MM.1S (cell line): ENCODE measurements around the gene FCHSD1.

Source experiments
- DNase-seq: peaks from one replicate; pipeline ENCODE4 v3.0.0-alpha.2; 2015
- H2AFZ ChIP-seq: fragments of 300-600 bp; sonication (generic); 2 replicates; pipeline ENCODE4 v1.6.0; 2016; ENCODE audit warnings: antibody characterized with exemption, low read length
- H3F3A ChIP-seq: fragments of 300-600 bp; sonication (generic); 2 replicates; pipeline ENCODE4 v1.6.1; 2016; ENCODE audit warnings: mild to moderate bottlenecking, antibody characterized with exemption, low read length, moderate library complexity, mixed read lengths; ENCODE audit not compliant: insufficient read depth
- H3K27ac ChIP-seq: fragments of 300-600 bp; sonication (generic); 2 replicates; pipeline ENCODE4 v1.5.1; 2016; ENCODE audit warnings: mild to moderate bottlenecking, low read length
- H3K27me3 ChIP-seq: fragments of 300-600 bp; sonication (generic); replicated peaks from 2 replicates; pipeline ENCODE4 v1.6.0; 2016; ENCODE audit warnings: low read length; ENCODE audit not compliant: insufficient read depth
- H3K36me3 ChIP-seq: fragments of 300-600 bp; sonication (generic); replicated peaks from 2 replicates; pipeline ENCODE4 v1.6.1; 2016; ENCODE audit warnings: mild to moderate bottlenecking, low read length, mixed read lengths; ENCODE audit not compliant: insufficient read depth
- H3K4me1 ChIP-seq: fragments of 300-600 bp; sonication (generic); 2 replicates; pipeline ENCODE4 v1.6.1; 2016; ENCODE audit warnings: low read length, mixed read lengths
- H3K4me2 ChIP-seq: fragments of 300-600 bp; sonication (generic); 2 replicates; pipeline ENCODE4 v1.6.0; 2016; ENCODE audit warnings: low read depth, low read length
- H3K4me3 ChIP-seq: fragments of 300-600 bp; sonication (generic); 2 replicates; pipeline ENCODE4 v1.5.1; 2016; ENCODE audit warnings: low read length, mixed read lengths
- H3K79me2 ChIP-seq: fragments of 300-600 bp; sonication (generic); 2 replicates; pipeline ENCODE4 v1.6.1; 2016; ENCODE audit warnings: mixed run types, low read length, mixed read lengths
- H3K9ac ChIP-seq: fragments of 300-600 bp; sonication (generic); 2 replicates; pipeline ENCODE4 v1.6.1; 2016; ENCODE audit warnings: low read length, mixed read lengths
- H3K9me2 ChIP-seq: fragments of 300-600 bp; sonication (generic); replicated peaks from 2 replicates; pipeline ENCODE4 v1.6.1; 2016; ENCODE audit warnings: mild to moderate bottlenecking, low read length, mixed read lengths; ENCODE audit not compliant: insufficient read depth
- H3K9me3 ChIP-seq: fragments of 300-600 bp; sonication (generic); replicated peaks from 2 replicates; pipeline ENCODE4 v1.6.1; 2016; ENCODE audit warnings: mild to moderate bottlenecking, low read length, mixed read lengths; ENCODE audit not compliant: insufficient read depth
- H4K20me1 ChIP-seq: fragments of 300-600 bp; sonication (generic); 2 replicates; pipeline ENCODE4 v1.6.1; 2016; ENCODE audit warnings: mild to moderate bottlenecking, low read length, moderate library complexity, mixed read lengths; ENCODE audit not compliant: insufficient read depth
- EZH2 ChIP-seq: fragments of 300-600 bp; sonication (generic); optimal IDR thresholded peaks from 2 replicates; pipeline ENCODE3; 2017; ENCODE audit warnings: low read depth, mild to moderate bottlenecking, antibody characterized with exemption, low read length, mixed read lengths
- EZH2phosphoT487 ChIP-seq: fragments of 300-600 bp; sonication (generic); IDR thresholded peaks from 2 replicates; pipeline ENCODE4 v1.6.1; 2018; ENCODE audit warnings: antibody characterized with exemption, low read length
- TF ChIP-seq, protein P1 (sequence below): fragments of 300-600 bp; sonication (generic); IDR thresholded peaks from 2 replicates; pipeline ENCODE4 v1.5.1; 2016; ENCODE audit warnings: antibody characterized with exemption, low read length, mixed read lengths

Gene FCHSD1

DNA sequence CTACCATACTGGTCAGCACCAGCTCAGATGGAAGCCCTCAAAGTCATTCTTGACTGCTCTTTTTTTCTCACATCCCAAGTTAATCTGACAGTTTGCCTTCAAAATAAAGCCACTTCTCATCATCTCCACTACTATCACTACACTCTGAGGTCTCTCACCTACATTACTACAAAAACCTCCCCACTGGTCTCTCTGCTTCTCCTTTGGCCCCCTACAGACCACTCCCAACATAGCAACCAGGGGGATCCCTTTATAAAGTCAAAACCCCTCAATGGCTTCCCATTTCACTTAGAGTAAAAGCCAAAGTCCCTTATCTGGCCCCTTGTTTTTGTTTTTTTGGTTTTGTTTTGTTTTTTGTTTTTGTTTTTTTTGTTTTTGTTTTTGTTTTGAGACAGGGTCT is 26.2 kb upstream of the FCHSD1 start:
- no peaks in the 10 kb centered on the region for H3K36me3 ChIP-seq
- H3K4me1 ChIP-seq, result no peaks in the 10 kb centered on the region
- DNase-seq, result no peak
- no peaks in the 10 kb centered on the region for H3K9me2 ChIP-seq
- H3K4me2 ChIP-seq, result no peak overlapping the region
- H3F3A ChIP-seq, result no peaks in the 10 kb centered on the region
- TF ChIP-seq, protein P1, sequence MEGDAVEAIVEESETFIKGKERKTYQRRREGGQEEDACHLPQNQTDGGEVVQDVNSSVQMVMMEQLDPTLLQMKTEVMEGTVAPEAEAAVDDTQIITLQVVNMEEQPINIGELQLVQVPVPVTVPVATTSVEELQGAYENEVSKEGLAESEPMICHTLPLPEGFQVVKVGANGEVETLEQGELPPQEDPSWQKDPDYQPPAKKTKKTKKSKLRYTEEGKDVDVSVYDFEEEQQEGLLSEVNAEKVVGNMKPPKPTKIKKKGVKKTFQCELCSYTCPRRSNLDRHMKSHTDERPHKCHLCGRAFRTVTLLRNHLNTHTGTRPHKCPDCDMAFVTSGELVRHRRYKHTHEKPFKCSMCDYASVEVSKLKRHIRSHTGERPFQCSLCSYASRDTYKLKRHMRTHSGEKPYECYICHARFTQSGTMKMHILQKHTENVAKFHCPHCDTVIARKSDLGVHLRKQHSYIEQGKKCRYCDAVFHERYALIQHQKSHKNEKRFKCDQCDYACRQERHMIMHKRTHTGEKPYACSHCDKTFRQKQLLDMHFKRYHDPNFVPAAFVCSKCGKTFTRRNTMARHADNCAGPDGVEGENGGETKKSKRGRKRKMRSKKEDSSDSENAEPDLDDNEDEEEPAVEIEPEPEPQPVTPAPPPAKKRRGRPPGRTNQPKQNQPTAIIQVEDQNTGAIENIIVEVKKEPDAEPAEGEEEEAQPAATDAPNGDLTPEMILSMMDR, result peak; percentile 17; the same call in 1 of the 2 replicates
- TF ChIP-seq EZH2, result no peak
- H3K27ac ChIP-seq, result no peak overlapping the region
- no peak overlapping the region for H3K4me3 ChIP-seq
- H3K79me2 ChIP-seq, result no peaks in the 10 kb centered on the region
- no peak overlapping the region for H3K9ac ChIP-seq
- no peak overlapping the region for H2AFZ ChIP-seq
- H4K20me1 ChIP-seq, result no peaks in the 10 kb centered on the region
- H3K9me3 ChIP-seq, result no peaks in the 10 kb centered on the region
- H3K27me3 ChIP-seq, result peaks cover 9% of the 10 kb centered on the region; the same call in 1 of the 2 replicates

DNA sequence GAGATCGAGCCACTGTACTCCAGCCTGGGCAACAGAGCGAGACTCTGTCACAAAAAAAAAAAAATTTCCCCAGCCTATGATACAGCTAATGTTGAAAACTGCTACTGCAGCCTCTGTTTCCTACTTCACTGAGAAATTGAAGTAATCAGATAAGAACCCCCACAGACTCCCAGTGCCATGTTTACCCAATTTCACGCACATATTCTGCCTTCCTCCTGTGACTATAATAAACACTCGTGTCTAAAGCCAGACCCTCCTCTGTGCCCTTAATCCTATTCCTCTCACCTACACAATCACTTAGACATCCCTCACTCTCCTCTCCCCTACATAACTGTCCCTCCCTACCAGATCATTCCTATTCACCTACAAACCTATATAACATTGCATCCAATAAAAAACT is 24.5 kb upstream of the FCHSD1 start:
- H3K9ac ChIP-seq, result no peak overlapping the region
- H3K79me2 ChIP-seq, result no peaks in the 10 kb centered on the region
- H3K4me3 ChIP-seq, result no peak overlapping the region
- H3K27me3 ChIP-seq, result no peaks in the 10 kb centered on the region; the same call in 1 of the 2 replicates
- H3K4me1 ChIP-seq, result no peaks in the 10 kb centered on the region
- no peaks in the 10 kb centered on the region for H3K36me3 ChIP-seq
- H3K9me2 ChIP-seq, result no peaks in the 10 kb centered on the region
- TF ChIP-seq, protein P1, result no peak
- no peak for TF ChIP-seq EZH2
- TF ChIP-seq EZH2phosphoT487, result no peak
- H3K27ac ChIP-seq, result no peak overlapping the region
- H2AFZ ChIP-seq, result no peak overlapping the region
- DNase-seq, result no peak
- H4K20me1 ChIP-seq, result no peaks in the 10 kb centered on the region
- no peaks in the 10 kb centered on the region for H3F3A ChIP-seq
- no peak overlapping the region for H3K4me2 ChIP-seq
- H3K9me3 ChIP-seq, result no peaks in the 10 kb centered on the region

- Histone ChIP-seq H3K4me2 (no peak overlapping the region), H2AFZ (no peak overlapping the region), H3K9me3 (no peaks in the 10 kb centered on the region), H3K27ac (no peak overlapping the region), H3K4me3 (no peak overlapping the region), H3K79me2 (no peaks in the 10 kb centered on the region), H3K9me2 (no peaks in the 10 kb centered on the region), H3K9ac (no peak overlapping the region), H3F3A (no peaks in the 10 kb centered on the region), H4K20me1 (no peaks in the 10 kb centered on the region), H3K27me3 (no peaks in the 10 kb centered on the region; the same call in 1 of the 2 replicates), H3K36me3 (no peaks in the 10 kb centered on the region), H3K4me1 (no peaks in the 10 kb centered on the region)
- DNase-seq, result no peak
- TF ChIP-seq, protein P1, result no peak
- TF ChIP-seq EZH2 (no peak), EZH2phosphoT487 (no peak)
Measured at GRCh38 chr5:141674747-141675146, 23.5 kb upstream of the FCHSD1 start.
